HepG2 (cell line): ENCODE data around the gene ZBTB26. TPM values are rescaled to one million over a fixed set of nuclear protein-coding genes. Genes with fewer than 3 reads are reported as not detected.
A peak's percentile ranks its signal among the peaks of the same experiment; 100 is the strongest.

Source experiments
- ARID5B ChIP-seq: IDR thresholded peaks from 2 replicates; pipeline ENCODE4 v1.4.0; 2020; ENCODE audit warnings: mild to moderate bottlenecking, missing genetic modification reagents
- EHMT2 ChIP-seq: fragments of 200-600 bp; sonication (generic); IDR thresholded peaks from 2 replicates; pipeline ENCODE4 v1.7.0; 2017; ENCODE audit warnings: antibody characterized with exemption, low read depth, low read length, borderline replicate concordance
- FLYWCH1 ChIP-seq: sonication (generic); formaldehyde crosslinking; IDR thresholded peaks from 2 replicates; pipeline ENCODE4 v1.8.1; 2023; ENCODE audit warnings: mild to moderate bottlenecking, missing genetic modification reagents
- KMT2B ChIP-seq: IDR thresholded peaks from 2 replicates; pipeline ENCODE4 v1.6.1; 2016; ENCODE audit warnings: missing genetic modification reagents, missing compliant biosample characterization
- MIER3 ChIP-seq: IDR thresholded peaks from 2 replicates; pipeline ENCODE4 v1.6.1; 2016; ENCODE audit warnings: missing compliant biosample characterization, borderline replicate concordance
- MXD4 ChIP-seq: IDR thresholded peaks from 2 replicates; pipeline ENCODE4 v1.6.1; 2016; ENCODE audit warnings: mild to moderate bottlenecking, missing biosample characterization, missing genetic modification reagents
- POLR2G ChIP-seq: fragments of 200-400 bp; formaldehyde crosslinking; IDR thresholded peaks from 2 replicates; pipeline ENCODE4 v1.6.1; 2018; ENCODE audit warnings: mild to moderate bottlenecking, low read depth, low read length, moderate library complexity
- SAFB2 ChIP-seq: sonication (generic); formaldehyde crosslinking; IDR thresholded peaks from 2 replicates; pipeline ENCODE4 v1.5.1; 2020; ENCODE audit warnings: missing genetic modification reagents, low read depth, mild to moderate bottlenecking, borderline replicate concordance
- TAF1 ChIP-seq: sonication (generic); formaldehyde crosslinking; IDR thresholded peaks from 2 replicates; pipeline ENCODE4 v1.4.0; 2020; ENCODE audit warnings: missing genetic modification reagents
- WIZ ChIP-seq: sonication (generic); formaldehyde crosslinking; IDR thresholded peaks from 2 replicates; pipeline ENCODE4 v1.5.1; 2020; ENCODE audit warnings: mild to moderate bottlenecking, missing genetic modification reagents
- ZNF180 ChIP-seq: sonication (generic); formaldehyde crosslinking; IDR thresholded peaks from 2 replicates; pipeline ENCODE4 v1.4.0; 2020; ENCODE audit warnings: low read depth, missing genetic modification reagents, borderline replicate concordance
- ZNF446 ChIP-seq: sonication (generic); formaldehyde crosslinking; IDR thresholded peaks from 2 replicates; pipeline ENCODE4 v1.5.0; 2020; ENCODE audit warnings: mild to moderate bottlenecking, missing genetic modification reagents
- ZNF660 ChIP-seq: sonication (generic); formaldehyde crosslinking; IDR thresholded peaks from 2 replicates; pipeline ENCODE4 v1.5.1; 2020; ENCODE audit warnings: mild to moderate bottlenecking, low read depth, missing genetic modification reagents, borderline replicate concordance
- ZNF788 ChIP-seq: sonication (generic); formaldehyde crosslinking; IDR thresholded peaks from 2 replicates; pipeline ENCODE4 v1.5.0; 2020; ENCODE audit warnings: mild to moderate bottlenecking, missing genetic modification reagents, borderline replicate concordance
- ZNF800 ChIP-seq: sonication (generic); formaldehyde crosslinking; IDR thresholded peaks from 2 replicates; pipeline ENCODE4 v1.4.0; 2020; ENCODE audit warnings: missing genetic modification reagents
- ZSCAN29 ChIP-seq: sonication (generic); formaldehyde crosslinking; conservative IDR thresholded peaks from 2 replicates; pipeline ENCODE4 v1.4.0; 2020; ENCODE audit warnings: mild to moderate bottlenecking, missing genetic modification reagents
- ZSCAN30 ChIP-seq: sonication (generic); formaldehyde crosslinking; IDR thresholded peaks from 2 replicates; pipeline ENCODE4 v1.5.0; 2020; ENCODE audit warnings: mild to moderate bottlenecking, missing genetic modification reagents
- polyA plus RNA-seq, 8 experiments: library from polyadenylated mRNA; depleted of rRNA in 3 of 8; stranded (reverse) in 7 of 8; unstranded in 1 of 8; fragments of >200 nt; fragmentation: Illumina TruSeq in 4 of 8; extraction: Trizol in 4 of 8; gene quantifications; 2 replicates each; pipeline versions ENCODE4 v1.2.1 to v1.2.3, GENCODE V29; 2011 to 2016; ENCODE audit warnings: low read depth in 4 of 8, missing spikeins in 1 of 8, mixed read lengths in 1 of 8; ENCODE audit not compliant: insufficient read depth in 1 of 8
- total RNA-seq, 5 experiments: library from RNA; depleted of rRNA; stranded (reverse); fragments of >200 nt; fragmentation: Illumina TruSeq; extraction: Trizol; gene quantifications; 2 replicates each; pipeline ENCODE4 v1.2.3, GENCODE V29; 2016; ENCODE audit warnings: low read depth in 1 of 5
- TF ChIP-seq, protein P1 (sequence below): sonication (generic); formaldehyde crosslinking; IDR thresholded peaks from 2 replicates; pipeline ENCODE4 v1.4.0; 2020; ENCODE audit warnings: missing genetic modification reagents
- TF ChIP-seq, protein P2 (sequence below): sonication (generic); formaldehyde crosslinking; conservative IDR thresholded peaks from 2 replicates; pipeline ENCODE4 v1.4.0; 2020; ENCODE audit warnings: mild to moderate bottlenecking, missing genetic modification reagents, moderate library complexity

ZBTB26 gene
- total and polyA plus RNA-seq, 2 of the 13 experiments (the other 11 are each of a cell fraction or from before 2014, with no cell fraction given): 4.5 to 8.6 TPM

GRCh38 chr9:122912964-122913673 is 18.2 kb downstream of the ZBTB26 start, which contains the start of gene ZBTB6 (continued):
- TF ChIP-seq ARID5B (CRISPR knock-in tag): peak; percentile 35; the same call in 1 of the 2 replicates
- peak; percentile 62; the same call in 1 of the 2 replicates for TF ChIP-seq MXD4
- peak; percentile 94 for TF ChIP-seq KMT2B (CRISPR knock-in tag)
- TF ChIP-seq FLYWCH1 (CRISPR knock-in tag): no peak
- TF ChIP-seq EHMT2: no peak
- TF ChIP-seq ZSCAN30 (CRISPR knock-in tag): peak; percentile 65; the same call in 1 of the 2 replicates
- TF ChIP-seq SAFB2 (CRISPR knock-in tag): 0 out of 2 replicates have a peak, but pooled peaks have one; percentile 62
- TF ChIP-seq, protein P1, sequence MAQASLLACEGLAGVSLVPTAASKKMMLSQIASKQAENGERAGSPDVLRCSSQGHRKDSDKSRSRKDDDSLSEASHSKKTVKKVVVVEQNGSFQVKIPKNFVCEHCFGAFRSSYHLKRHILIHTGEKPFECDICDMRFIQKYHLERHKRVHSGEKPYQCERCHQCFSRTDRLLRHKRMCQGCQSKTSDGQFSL (CRISPR knock-in tag): no peak
- no peak for TF ChIP-seq ZNF446 (CRISPR knock-in tag)
- TF ChIP-seq ZNF788 (CRISPR knock-in tag): 0 out of 2 replicates have a peak, but pooled peaks have one; percentile 76
- no peak for TF ChIP-seq ZNF660
- peak; percentile 93 for TF ChIP-seq POLR2G
- TF ChIP-seq TAF1: peak; percentile 76; the same call in 1 of the 2 replicates
- no peak for TF ChIP-seq ZNF180 (CRISPR knock-in tag)
- 0 out of 2 replicates have a peak, but pooled peaks have one; percentile 23 for TF ChIP-seq WIZ (CRISPR knock-in tag)
- TF ChIP-seq ZNF800 (CRISPR knock-in tag): 0 out of 2 replicates have a peak, but pooled peaks have one; percentile 49
- no peak for TF ChIP-seq MIER3 (CRISPR knock-in tag)
- TF ChIP-seq, protein P2, sequence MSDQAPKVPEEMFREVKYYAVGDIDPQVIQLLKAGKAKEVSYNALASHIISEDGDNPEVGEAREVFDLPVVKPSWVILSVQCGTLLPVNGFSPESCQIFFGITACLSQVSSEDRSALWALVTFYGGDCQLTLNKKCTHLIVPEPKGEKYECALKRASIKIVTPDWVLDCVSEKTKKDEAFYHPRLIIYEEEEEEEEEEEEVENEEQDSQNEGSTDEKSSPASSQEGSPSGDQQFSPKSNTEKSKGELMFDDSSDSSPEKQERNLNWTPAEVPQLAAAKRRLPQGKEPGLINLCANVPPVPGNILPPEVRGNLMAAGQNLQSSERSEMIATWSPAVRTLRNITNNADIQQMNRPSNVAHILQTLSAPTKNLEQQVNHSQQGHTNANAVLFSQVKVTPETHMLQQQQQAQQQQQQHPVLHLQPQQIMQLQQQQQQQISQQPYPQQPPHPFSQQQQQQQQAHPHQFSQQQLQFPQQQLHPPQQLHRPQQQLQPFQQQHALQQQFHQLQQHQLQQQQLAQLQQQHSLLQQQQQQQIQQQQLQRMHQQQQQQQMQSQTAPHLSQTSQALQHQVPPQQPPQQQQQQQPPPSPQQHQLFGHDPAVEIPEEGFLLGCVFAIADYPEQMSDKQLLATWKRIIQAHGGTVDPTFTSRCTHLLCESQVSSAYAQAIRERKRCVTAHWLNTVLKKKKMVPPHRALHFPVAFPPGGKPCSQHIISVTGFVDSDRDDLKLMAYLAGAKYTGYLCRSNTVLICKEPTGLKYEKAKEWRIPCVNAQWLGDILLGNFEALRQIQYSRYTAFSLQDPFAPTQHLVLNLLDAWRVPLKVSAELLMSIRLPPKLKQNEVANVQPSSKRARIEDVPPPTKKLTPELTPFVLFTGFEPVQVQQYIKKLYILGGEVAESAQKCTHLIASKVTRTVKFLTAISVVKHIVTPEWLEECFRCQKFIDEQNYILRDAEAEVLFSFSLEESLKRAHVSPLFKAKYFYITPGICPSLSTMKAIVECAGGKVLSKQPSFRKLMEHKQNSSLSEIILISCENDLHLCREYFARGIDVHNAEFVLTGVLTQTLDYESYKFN (CRISPR knock-in tag): no peak
- peak; percentile 52; the same call in 1 of the 2 replicates for TF ChIP-seq ZSCAN29 (CRISPR knock-in tag)
